CD4-positive, alpha-beta memory T cell (primary cell): Measurements from ENCODE around the gene ADI1. TPM values are rescaled to one million over a fixed set of nuclear protein-coding genes. Genes with fewer than 3 reads are reported as not detected.
A peak's percentile ranks its signal among the peaks of the same experiment; 100 is the strongest.

Experiments used
- CTCF ChIA-PET: fragments of 350-600 bp; sonication (Branson Sonifier 250); formaldehyde crosslinking; loops from one replicate; lab custom pipeline; 2021; ENCODE audit warnings: inconsistent platforms; ENCODE audit not compliant: partially characterized antibody; lab: Charles Lee
- POLR2A ChIA-PET: fragments of 350-600 bp; sonication (Branson Sonifier 250); formaldehyde crosslinking; loops from one replicate; lab custom pipeline; 2021; ENCODE audit not compliant: partially characterized antibody; lab: Charles Lee
- DNase-seq, 5 donors: peaks; one replicate each; pipeline versions ENCODE4 v3.0.0 to v3.0.0-alpha.2; 2020 to 2022; ENCODE audit warnings: mixed read lengths in 1 of 5
- H3K27ac ChIP-seq: one replicate; pipeline ENCODE4 v1.7.0; 2013; ENCODE audit warnings: low read depth, low read length
- H3K27me3 ChIP-seq: 2 replicates; pipeline ENCODE4 v1.7.0; 2013; ENCODE audit warnings: mild to moderate bottlenecking, low read length, moderate library complexity; ENCODE audit not compliant: insufficient read depth
- H3K36me3 ChIP-seq: 2 replicates; pipeline ENCODE4 v1.7.0; 2013; ENCODE audit warnings: mild to moderate bottlenecking, low read length, moderate library complexity; ENCODE audit not compliant: insufficient read depth
- H3K4me1 ChIP-seq: 2 replicates; pipeline ENCODE4 v1.7.0; 2013; ENCODE audit warnings: mild to moderate bottlenecking, low read length, moderate library complexity; ENCODE audit not compliant: insufficient read depth
- H3K4me3 ChIP-seq, 2 donors: one replicate each; pipeline ENCODE4 v1.7.0; 2013; ENCODE audit warnings: low read length in 2 of 2, mild to moderate bottlenecking in 1 of 2
- H3K9me3 ChIP-seq, 2 donors: one replicate each; pipeline ENCODE4 v1.7.0; 2013; ENCODE audit warnings: low read length in 2 of 2, control low read depth in 1 of 2; ENCODE audit not compliant: control insufficient read depth in 1 of 2
- H3K27ac Mint-ChIP-seq, 7 donors: one replicate each; pipeline ENCODE4 v1.8.0; 2020 to 2021; ENCODE audit warnings: mixed read lengths in 7 of 7, mild to moderate bottlenecking in 6 of 7, inconsistent platforms in 3 of 7, moderate library complexity in 3 of 7
- H3K27me3 Mint-ChIP-seq, 2 donors: one replicate each; pipeline ENCODE4 v1.8.0; 2020 to 2021; ENCODE audit warnings: mixed read lengths in 2 of 2
- H3K36me3 Mint-ChIP-seq, 2 donors: one replicate each; pipeline ENCODE4 v1.8.0; 2020 to 2021; ENCODE audit warnings: mixed read lengths in 2 of 2, inconsistent platforms in 1 of 2, mild to moderate bottlenecking in 1 of 2
- H3K4me1 Mint-ChIP-seq, 4 donors: one replicate each; pipeline ENCODE4 v1.8.0; 2020 to 2021; ENCODE audit warnings: mixed read lengths in 4 of 4, mild to moderate bottlenecking in 1 of 4
- H3K4me3 Mint-ChIP-seq, 8 donors: one replicate each; pipeline ENCODE4 v1.8.0; 2020 to 2021; ENCODE audit warnings: mixed read lengths in 8 of 8, mild to moderate bottlenecking in 7 of 8, moderate library complexity in 6 of 8, inconsistent platforms in 3 of 8
- H3K9me3 Mint-ChIP-seq, 8 donors: one replicate each; pipeline ENCODE4 v1.8.0; 2020 to 2021; ENCODE audit warnings: mixed read lengths in 8 of 8, mild to moderate bottlenecking in 5 of 8, inconsistent platforms in 3 of 8, moderate library complexity in 1 of 8
- intact Hi-C: fragments of 100-400 bp; cut with micrococcal nuclease; formaldehyde crosslinking; loops from one replicate; pipeline ENCODE4 v1.15.1; 2023
- polyA plus RNA-seq, 2 donors: library from polyadenylated mRNA; unstranded; fragments of 300-500 nt; fragmentation: Illumina TruSeq; gene quantifications; one replicate each; pipeline ENCODE4 v1.2.3, GENCODE V29; 2021
- total RNA-seq, 2 experiments: library from RNA; stranded (reverse); gene quantifications; one replicate each; pipeline ENCODE4 v1.2.3, GENCODE V29; 2021

ADI1 gene
- total and polyA plus RNA-seq, 4 experiments from 2014 or later, result 32.3 to 115 (median 44.4) TPM

GRCh38 chr2:3490191-3491170 lies 28.9 kb downstream of the ADI1 start:
- Histone ChIP-seq H3K27ac (no peak overlapping the region), H3K27me3 (no peaks in the 10 kb centered on the region), H3K4me1 (no peaks in the 10 kb centered on the region), H3K36me3 (no peaks in the 10 kb centered on the region), H3K4me3 (no peak overlapping the region), H3K9me3 (no peaks in the 10 kb centered on the region)
- CTCF ChIA-PET, result no interaction called here
- H3K4me1 Mint-ChIP-seq, result peaks cover 0 to 5% (median 0%) of the 10 kb centered on the region in 4 donors
- intact Hi-C loops, result no loop called here
- POLR2A ChIA-PET, result no interaction called here
- H3K9me3 Mint-ChIP-seq, result no peaks in the 10 kb centered on the region
- H3K4me3 Mint-ChIP-seq, result no peak overlapping the region
- H3K27ac Mint-ChIP-seq, result no peak overlapping the region
- peaks cover 3 to 4% of the 10 kb centered on the region in 2 donors for H3K36me3 Mint-ChIP-seq
- no peaks in the 10 kb centered on the region for H3K27me3 Mint-ChIP-seq
- DNase-seq, result no peak

GRCh38 chr2:3489764-3490115 lies 29.6 kb downstream of the ADI1 start:
- H3K36me3 ChIP-seq, result no peaks in the 10 kb centered on the region
- no peak overlapping the region for H3K4me3 ChIP-seq
- no peaks in the 10 kb centered on the region for H3K4me1 ChIP-seq
- no peaks in the 10 kb centered on the region for H3K9me3 ChIP-seq
- no peak for DNase-seq
- H3K27ac Mint-ChIP-seq, result no peak overlapping the region
- no peaks in the 10 kb centered on the region for H3K27me3 ChIP-seq
- CTCF ChIA-PET, result no interaction called here
- POLR2A ChIA-PET, result no interaction called here
- intact Hi-C loops, result no loop called here
- peaks cover under 1 to 9% of the 10 kb centered on the region in 2 donors for H3K36me3 Mint-ChIP-seq
- no peak overlapping the region for H3K4me3 Mint-ChIP-seq
- no peak overlapping the region for H3K27ac ChIP-seq
- H3K9me3 Mint-ChIP-seq, result peaks cover 0 to 1% (median 0%) of the 10 kb centered on the region in 8 donors
- H3K27me3 Mint-ChIP-seq, result no peaks in the 10 kb centered on the region
- H3K4me1 Mint-ChIP-seq, result peaks cover 0 to 5% (median 0%) of the 10 kb centered on the region in 4 donors

DNA sequence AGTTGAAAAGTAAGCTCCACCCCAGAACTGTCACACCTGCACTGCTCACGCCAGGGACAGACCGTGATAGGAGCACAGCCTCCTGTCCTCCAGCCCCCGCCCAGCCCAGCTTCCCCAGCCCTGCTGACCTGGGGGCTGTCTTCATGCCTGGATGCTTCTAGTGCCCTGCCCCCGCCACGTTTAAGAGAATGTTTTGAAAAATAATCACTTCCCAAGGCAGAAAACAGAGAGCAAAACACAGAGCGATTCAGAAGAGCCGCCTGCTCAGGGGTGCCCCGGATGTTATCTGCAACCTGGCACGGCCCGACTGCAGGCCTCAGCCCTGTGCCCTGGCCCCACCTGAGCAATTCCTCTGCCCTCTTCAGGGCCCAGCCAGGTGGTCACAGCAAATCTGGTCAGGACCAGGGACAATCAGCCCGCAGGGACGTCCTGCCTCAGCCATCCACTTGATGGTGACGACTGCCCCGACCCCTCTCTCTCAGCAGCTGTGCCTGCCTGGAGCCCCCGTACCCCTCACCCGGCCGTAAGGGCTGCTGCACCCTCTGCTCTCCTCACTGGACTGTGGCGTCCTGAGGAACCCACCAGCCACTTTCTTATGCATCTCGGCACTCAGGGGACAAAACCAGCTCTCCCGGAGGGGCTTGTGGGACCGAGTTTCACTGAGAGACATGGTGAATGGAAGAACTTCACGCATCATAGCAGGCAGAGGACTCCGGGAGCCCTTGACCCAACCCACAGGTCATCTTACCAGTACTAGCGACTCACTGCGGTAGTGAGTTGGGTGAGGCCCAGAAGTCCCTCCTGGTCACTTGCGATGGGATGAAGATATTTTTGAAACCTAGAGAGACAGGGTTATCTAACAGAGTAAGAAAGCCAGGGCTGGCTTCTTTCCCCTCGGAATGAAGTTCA lies 30.2 kb downstream of the ADI1 start:
- H3K9me3 Mint-ChIP-seq, result peaks cover 0 to 1% (median 0%) of the 10 kb centered on the region in 8 donors
- no peak overlapping the region for H3K4me3 ChIP-seq
- H3K27ac Mint-ChIP-seq, result peak overlapping the region in 1 of 7 donors; percentile 48
- CTCF ChIA-PET, result no interaction called here
- peaks cover 0 to 5% (median 0%) of the 10 kb centered on the region in 4 donors for H3K4me1 Mint-ChIP-seq
- POLR2A ChIA-PET, result no interaction called here
- H3K9me3 ChIP-seq, result no peaks in the 10 kb centered on the region
- no peaks in the 10 kb centered on the region for H3K36me3 ChIP-seq
- DNase-seq, result no peak
- H3K4me1 ChIP-seq, result no peaks in the 10 kb centered on the region
- no peaks in the 10 kb centered on the region for H3K27me3 Mint-ChIP-seq
- H3K36me3 Mint-ChIP-seq, result peaks cover 4 to 12% of the 10 kb centered on the region in 2 donors
- no peak overlapping the region for H3K4me3 Mint-ChIP-seq
- intact Hi-C loops, result no loop called here
- H3K27ac ChIP-seq, result no peak overlapping the region
- H3K27me3 ChIP-seq, result no peaks in the 10 kb centered on the region

DNA sequence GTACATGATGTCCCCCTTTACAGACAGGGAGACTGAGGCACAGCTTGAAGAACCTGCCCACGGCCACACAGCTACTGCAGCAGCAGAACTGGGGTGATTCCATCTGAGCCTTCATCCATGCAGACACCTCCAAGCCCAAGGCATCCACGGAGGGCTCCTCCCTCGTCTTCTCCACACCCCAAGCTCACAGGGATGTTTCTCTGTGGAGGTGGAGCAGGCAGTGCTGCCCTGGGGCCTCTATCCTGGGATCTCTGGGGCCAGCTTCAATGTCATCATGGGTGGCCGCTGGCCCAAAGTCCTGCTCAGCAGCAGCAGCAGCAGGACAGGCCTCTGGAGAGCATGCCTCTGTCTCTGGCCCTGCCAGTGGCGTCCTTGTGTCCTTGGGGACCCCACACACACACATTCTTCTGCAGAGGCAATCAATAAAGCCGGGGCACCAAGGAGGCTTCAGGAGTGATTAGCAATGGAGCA lies 31.2 kb downstream of the ADI1 start:
- no peak overlapping the region for H3K27ac Mint-ChIP-seq
- H3K36me3 Mint-ChIP-seq, result peaks cover 4 to 17% of the 10 kb centered on the region in 2 donors
- Histone ChIP-seq H3K36me3 (no peaks in the 10 kb centered on the region), H3K27me3 (no peaks in the 10 kb centered on the region), H3K27ac (no peak overlapping the region), H3K4me1 (no peaks in the 10 kb centered on the region), H3K9me3 (no peaks in the 10 kb centered on the region), H3K4me3 (no peak overlapping the region)
- intact Hi-C loops, result no loop called here
- DNase-seq, result no peak
- H3K27me3 Mint-ChIP-seq, result no peaks in the 10 kb centered on the region
- peaks cover 0 to 1% (median 0%) of the 10 kb centered on the region in 8 donors for H3K9me3 Mint-ChIP-seq
- H3K4me1 Mint-ChIP-seq, result peaks cover 0 to 5% (median under 1%) of the 10 kb centered on the region in 4 donors
- CTCF ChIA-PET, result no interaction called here
- POLR2A ChIA-PET, result no interaction called here
- H3K4me3 Mint-ChIP-seq, result no peak overlapping the region

DNA sequence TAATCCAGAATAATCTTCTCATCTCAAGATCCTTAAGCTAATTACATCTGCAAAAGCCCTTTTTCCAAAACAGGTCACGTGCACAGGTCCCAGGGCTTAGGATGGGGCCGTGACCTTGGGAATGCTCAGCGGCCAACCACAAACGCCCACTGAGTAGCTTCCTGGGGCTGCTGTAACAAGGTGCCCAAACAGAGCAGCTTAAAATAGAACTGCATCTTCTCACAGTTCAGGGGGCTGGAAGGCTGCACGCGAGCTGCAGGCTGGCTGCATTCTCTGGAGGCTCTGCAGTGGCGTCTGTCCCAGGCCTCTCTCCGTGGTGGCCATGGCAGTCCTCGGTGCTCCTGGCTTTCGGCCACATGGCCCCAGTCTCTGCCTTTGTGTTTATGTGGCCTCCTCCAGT lies 31.9 kb downstream of the ADI1 start:
- peaks cover 0 to 1% (median 0%) of the 10 kb centered on the region in 8 donors for H3K9me3 Mint-ChIP-seq
- intact Hi-C loops, result no loop called here
- CTCF ChIA-PET, result no interaction called here

DNA sequence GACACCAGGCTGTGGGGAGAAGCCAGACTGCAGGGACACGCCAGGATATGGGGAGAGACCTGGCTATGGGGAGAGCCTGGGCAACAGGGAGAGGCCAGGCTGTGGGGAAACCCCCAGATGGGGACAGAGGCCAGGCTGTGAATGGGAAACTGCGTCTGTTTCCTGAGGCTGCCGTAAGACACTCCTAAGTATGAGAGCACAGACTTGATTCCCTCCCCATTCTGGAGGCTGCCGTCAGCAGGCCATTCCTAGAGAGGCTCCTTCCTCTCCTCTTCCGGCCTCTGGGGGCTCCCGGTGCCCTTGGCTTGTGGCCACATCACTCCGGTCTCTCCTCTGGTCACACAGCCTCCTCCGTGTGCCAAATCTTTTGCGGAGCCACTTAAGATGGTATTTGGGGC lies 32.3 kb downstream of the ADI1 start:
- no peak for DNase-seq
- Histone ChIP-seq H3K27me3 (no peaks in the 10 kb centered on the region), H3K4me1 (no peaks in the 10 kb centered on the region), H3K36me3 (no peaks in the 10 kb centered on the region), H3K9me3 (no peaks in the 10 kb centered on the region), H3K27ac (no peak overlapping the region), H3K4me3 (no peak overlapping the region)
- Mint-ChIP-seq H3K27me3 (no peaks in the 10 kb centered on the region), H3K27ac (no peak overlapping the region), H3K4me3 (no peak overlapping the region), H3K36me3 (peaks cover 4 to 17% of the 10 kb centered on the region in 2 donors), H3K4me1 (peaks cover 0 to 5% (median under 1%) of the 10 kb centered on the region in 4 donors), H3K9me3 (peaks cover 0 to 1% (median 0%) of the 10 kb centered on the region in 8 donors)
- intact Hi-C loops, result no loop called here
- ChIA-PET POLR2A (no interaction called here), CTCF (no interaction called here)

More for the DNA sequence above, 31.9 kb downstream of the ADI1 start:
- Histone ChIP-seq H3K36me3 (no peaks in the 10 kb centered on the region), H3K27me3 (no peaks in the 10 kb centered on the region), H3K4me1 (no peaks in the 10 kb centered on the region), H3K9me3 (no peaks in the 10 kb centered on the region), H3K27ac (no peak overlapping the region), H3K4me3 (no peak overlapping the region)
- no peak for DNase-seq
- Mint-ChIP-seq H3K4me3 (no peak overlapping the region), H3K36me3 (peaks cover 4 to 17% of the 10 kb centered on the region in 2 donors), H3K27ac (no peak overlapping the region), H3K27me3 (no peaks in the 10 kb centered on the region), H3K4me1 (peaks cover 0 to 5% (median under 1%) of the 10 kb centered on the region in 4 donors)
- POLR2A ChIA-PET, result no interaction called here
